Testis (tissue), 2 donors: ENCODE measurements around the gene SLMAP.

Source experiments
- POLR2A ChIP-seq: fragments of 450-650 bp; IDR thresholded peaks from one replicate; pipeline ENCODE4 v1.6.1; 2017; ENCODE audit warnings: antibody characterized with exemption, mild to moderate bottlenecking, moderate library complexity
- TF ChIP-seq, protein P1 (sequence below), 3 experiments: fragments of 450-650 bp in 2 of 3; fragments of 200-600 bp in 1 of 3; sonication (generic) in 1 of 3; IDR thresholded peaks; one replicate each; pipeline ENCODE4 v1.5.1; 2016 to 2019; ENCODE audit warnings: antibody characterized with exemption in 3 of 3, mild to moderate bottlenecking in 2 of 3, moderate library complexity in 1 of 3

- no peak for TF ChIP-seq POLR2A
- TF ChIP-seq, protein P1, sequence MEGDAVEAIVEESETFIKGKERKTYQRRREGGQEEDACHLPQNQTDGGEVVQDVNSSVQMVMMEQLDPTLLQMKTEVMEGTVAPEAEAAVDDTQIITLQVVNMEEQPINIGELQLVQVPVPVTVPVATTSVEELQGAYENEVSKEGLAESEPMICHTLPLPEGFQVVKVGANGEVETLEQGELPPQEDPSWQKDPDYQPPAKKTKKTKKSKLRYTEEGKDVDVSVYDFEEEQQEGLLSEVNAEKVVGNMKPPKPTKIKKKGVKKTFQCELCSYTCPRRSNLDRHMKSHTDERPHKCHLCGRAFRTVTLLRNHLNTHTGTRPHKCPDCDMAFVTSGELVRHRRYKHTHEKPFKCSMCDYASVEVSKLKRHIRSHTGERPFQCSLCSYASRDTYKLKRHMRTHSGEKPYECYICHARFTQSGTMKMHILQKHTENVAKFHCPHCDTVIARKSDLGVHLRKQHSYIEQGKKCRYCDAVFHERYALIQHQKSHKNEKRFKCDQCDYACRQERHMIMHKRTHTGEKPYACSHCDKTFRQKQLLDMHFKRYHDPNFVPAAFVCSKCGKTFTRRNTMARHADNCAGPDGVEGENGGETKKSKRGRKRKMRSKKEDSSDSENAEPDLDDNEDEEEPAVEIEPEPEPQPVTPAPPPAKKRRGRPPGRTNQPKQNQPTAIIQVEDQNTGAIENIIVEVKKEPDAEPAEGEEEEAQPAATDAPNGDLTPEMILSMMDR (IDR thresholded peaks at IDR 0.05) = no peak
Observed at GRCh38 chr3:57967590-57967989, 211.5 kb downstream of the SLMAP start.
